Measurements from ENCODE around the gene RNU5B-1. TPM values are rescaled to one million over a fixed set of nuclear protein-coding genes. Genes with fewer than 3 reads are reported as not detected.
A peak's percentile ranks its signal among the peaks of the same experiment; 100 is the strongest.

RNU5B-1 gene
- total and polyA plus RNA-seq, 2 experiments from 2014 or later: not detected

DNA sequence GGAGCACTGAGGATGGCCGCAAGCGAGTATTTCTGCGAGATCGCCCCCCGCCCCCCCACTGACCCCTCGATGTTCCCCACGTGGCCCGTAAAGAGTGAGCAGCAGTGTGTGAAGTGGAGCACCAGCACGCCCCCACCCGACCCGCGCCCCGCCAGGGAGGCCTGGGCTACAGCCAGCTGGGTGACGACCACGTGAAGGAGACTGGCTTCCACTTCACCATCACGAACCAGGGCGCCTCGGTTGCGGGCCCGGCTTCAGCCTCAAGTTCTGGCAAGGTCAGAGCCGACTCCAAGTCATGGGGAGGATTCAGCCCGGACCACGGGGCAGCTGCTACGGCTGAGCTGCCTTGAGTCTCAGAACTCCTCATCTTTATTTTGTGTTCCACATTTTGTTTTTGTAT, 2.4 kb upstream of the RNU5B-1 start:
- Histone ChIP-seq H4K20me1 (ENCODE audit: insufficient read depth) (no peaks in the 10 kb centered on the region), H3K79me2 (ENCODE audit: insufficient read depth) (no peaks in the 10 kb centered on the region), H3K9me3 (ENCODE audit: low read depth) (no peaks in the 10 kb centered on the region), H3K4me1 (ENCODE audit: insufficient read depth) (peaks cover 10% of the 10 kb centered on the region), H3K36me3 (ENCODE audit: low read depth) (no peaks in the 10 kb centered on the region), H2AFZ (no peak overlapping the region), H3K9ac (no peak overlapping the region), H3F3A (ENCODE audit: insufficient read depth) (peaks cover 28% of the 10 kb centered on the region), H3K27ac (no peak overlapping the region), H3K4me2 (ENCODE audit: unreplicated experiment) (no peak overlapping the region), H3K9me2 (ENCODE audit: insufficient read depth) (no peaks in the 10 kb centered on the region), H3K4me3 (no peak overlapping the region), H3K27me3 (replicated peaks; ENCODE audit: insufficient read depth) (no peaks in the 10 kb centered on the region)
- TF ChIP-seq EZH2 (IDR thresholded peaks at IDR 0.05; ENCODE audit: insufficient read depth, poor library complexity, severe bottlenecking) (no peak), EZH2phosphoT487 (IDR thresholded peaks at IDR 0.05; ENCODE audit: insufficient read depth, low read depth) (no peak)
- DNase-seq: no peak
- in situ Hi-C loops (cut with MboI): no loop called here
- 70 to 82% methylated on average over 18 to 24 of the region's 24 CpGs for WGBS, 2 experiments (ENCODE audit: low coverage in 1 of 2, low lambda C conversion rate in 2 of 2, missing lambda C conversion rate in 2 of 2)

DNA sequence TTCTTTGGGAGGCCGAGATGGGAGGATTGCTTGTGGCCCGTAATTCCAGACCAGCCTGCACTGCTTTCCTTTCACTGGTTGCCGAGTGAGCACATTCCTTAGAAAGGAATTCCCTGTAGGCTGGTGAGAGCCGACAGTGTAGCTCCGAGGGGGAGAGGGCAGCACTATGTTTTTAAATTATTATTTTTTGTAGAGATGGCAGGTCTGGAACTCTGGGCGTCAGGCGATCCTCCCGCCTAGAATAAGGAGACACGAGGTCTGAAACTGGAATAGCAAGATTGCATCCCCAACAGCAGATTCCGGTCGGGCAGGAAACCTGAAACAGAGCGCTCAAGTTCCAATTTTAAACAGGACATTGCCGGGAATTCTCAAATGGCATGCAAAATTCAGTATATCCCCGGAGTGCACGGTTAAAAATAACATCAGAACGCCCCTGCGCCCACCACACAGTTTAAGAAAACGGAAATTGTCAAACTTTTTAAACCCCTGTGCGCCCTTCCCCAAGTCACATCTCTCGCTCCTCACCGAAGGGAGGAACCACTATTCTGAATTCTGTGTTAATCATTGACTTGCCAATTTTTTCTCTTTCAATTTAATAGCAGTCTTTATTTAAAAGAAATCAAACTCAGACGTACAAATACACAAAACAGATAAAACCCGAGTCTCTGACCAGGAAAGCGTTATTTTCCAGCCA, 643 bp upstream of the RNU5B-1 start:
- H3F3A ChIP-seq (ENCODE audit: insufficient read depth): peaks cover 23% of the 10 kb centered on the region
- H3K9me2 ChIP-seq (ENCODE audit: insufficient read depth): no peaks in the 10 kb centered on the region
- H3K4me3 ChIP-seq: peak overlapping the region; percentile 74
- H3K79me2 ChIP-seq (ENCODE audit: insufficient read depth): no peaks in the 10 kb centered on the region
- H3K4me2 ChIP-seq (ENCODE audit: unreplicated experiment): peak overlapping the region; percentile 97
- H3K9me3 ChIP-seq (ENCODE audit: low read depth): no peaks in the 10 kb centered on the region
- H3K9ac ChIP-seq: peak overlapping the region; percentile 87
- peaks cover 5% of the 10 kb centered on the region; the same call in 1 of the 2 replicates for H3K4me1 ChIP-seq (ENCODE audit: insufficient read depth)
- in situ Hi-C loops (cut with MboI): no loop called here
- peak; percentile 72 for DNase-seq
- no peaks in the 10 kb centered on the region for H3K27me3 ChIP-seq (replicated peaks; ENCODE audit: insufficient read depth)
- 1 to 2% methylated on average over 24 of the region's 24 CpGs for WGBS, 2 experiments (ENCODE audit: low coverage in 1 of 2, low lambda C conversion rate in 2 of 2, missing lambda C conversion rate in 2 of 2)
- H3K27ac ChIP-seq: peak overlapping the region; percentile 84
- no peak for TF ChIP-seq EZH2 (IDR thresholded peaks at IDR 0.05; ENCODE audit: insufficient read depth, poor library complexity, severe bottlenecking)
- H3K36me3 ChIP-seq (ENCODE audit: low read depth): no peaks in the 10 kb centered on the region
- peak overlapping the region; percentile 98 for H2AFZ ChIP-seq
- no peaks in the 10 kb centered on the region for H4K20me1 ChIP-seq (ENCODE audit: insufficient read depth)

DNA sequence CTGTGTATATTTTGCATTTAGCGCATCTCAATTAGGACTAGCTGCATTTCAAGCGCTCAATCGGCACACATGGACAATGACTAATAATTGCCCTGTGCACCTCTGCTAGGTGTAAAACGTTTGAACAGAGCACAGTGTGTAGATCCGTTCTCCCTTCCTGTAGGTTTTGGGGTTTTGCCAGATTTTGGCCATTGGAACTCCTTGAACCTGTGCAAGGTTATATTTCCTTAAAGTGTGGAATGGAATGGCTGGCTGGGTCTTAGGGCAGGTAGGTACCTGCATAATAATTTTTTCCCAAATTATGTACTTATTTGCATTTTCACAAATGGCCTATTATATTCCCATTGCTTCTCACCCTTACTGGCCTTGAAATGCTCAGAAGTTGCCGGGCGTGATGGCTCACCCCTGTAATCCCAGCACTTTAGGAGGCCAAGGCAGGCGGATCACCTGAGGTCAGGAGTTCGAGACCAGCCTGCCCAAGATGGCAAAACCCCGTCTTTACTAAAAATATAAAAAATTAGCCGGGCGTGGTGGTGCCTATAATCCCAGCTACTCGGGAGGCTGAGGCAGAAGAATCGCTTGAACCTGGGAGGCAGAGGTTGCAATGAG, 777 bp downstream of the RNU5B-1 start:
- in situ Hi-C loops (cut with MboI): no loop called here
- Histone ChIP-seq H3K27ac (peak overlapping the region; percentile 84), H3K27me3 (replicated peaks; ENCODE audit: insufficient read depth) (no peaks in the 10 kb centered on the region), H3K9me3 (ENCODE audit: low read depth) (no peaks in the 10 kb centered on the region), H4K20me1 (ENCODE audit: insufficient read depth) (no peaks in the 10 kb centered on the region), H3K9ac (no peak overlapping the region), H3K9me2 (ENCODE audit: insufficient read depth) (no peaks in the 10 kb centered on the region), H3K4me1 (ENCODE audit: insufficient read depth) (peaks cover 5% of the 10 kb centered on the region; the same call in 1 of the 2 replicates), H3K79me2 (ENCODE audit: insufficient read depth) (no peaks in the 10 kb centered on the region), H3K4me2 (ENCODE audit: unreplicated experiment) (no peak overlapping the region), H2AFZ (no peak overlapping the region), H3F3A (ENCODE audit: insufficient read depth) (peaks cover 23% of the 10 kb centered on the region), H3K36me3 (ENCODE audit: low read depth) (no peaks in the 10 kb centered on the region), H3K4me3 (0 out of 2 replicates have a peak overlapping the region, but pooled peaks have one; percentile 1)
- no peak for DNase-seq
- 38 to 41% methylated on average over 14 of the region's 14 CpGs for WGBS, 2 experiments (ENCODE audit: low coverage in 1 of 2, low lambda C conversion rate in 2 of 2, missing lambda C conversion rate in 2 of 2)
- no peak for TF ChIP-seq EZH2phosphoT487 (IDR thresholded peaks at IDR 0.05; ENCODE audit: insufficient read depth, low read depth)
- no peak for TF ChIP-seq EZH2 (IDR thresholded peaks at IDR 0.05; ENCODE audit: insufficient read depth, poor library complexity, severe bottlenecking)

DNA sequence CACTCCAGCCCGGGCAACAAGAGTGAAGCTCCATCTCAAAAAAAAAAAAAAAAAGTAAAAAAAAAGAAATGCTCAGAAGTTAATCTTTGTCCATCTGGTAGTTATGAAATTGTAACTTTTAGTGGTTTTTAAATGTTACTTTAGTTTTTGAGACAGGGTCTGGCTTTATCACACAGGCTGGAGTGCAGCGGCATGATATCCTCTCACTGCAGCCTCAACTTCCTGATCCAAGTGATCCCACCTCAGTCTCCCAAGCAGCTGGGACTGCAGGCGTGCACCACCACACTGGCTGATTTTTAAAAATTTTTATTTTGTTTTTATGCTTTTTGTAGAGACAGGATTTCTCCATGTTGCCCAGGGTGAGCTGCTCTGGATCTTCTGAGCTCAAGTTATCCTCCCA, 1.3 kb downstream of the RNU5B-1 start:
- in situ Hi-C loops (cut with MboI): no loop called here
- H3K4me3 ChIP-seq: no peak overlapping the region

More for the DNA sequence above, 1.3 kb downstream of the RNU5B-1 start:
- H3K9me3 ChIP-seq (ENCODE audit: low read depth): no peaks in the 10 kb centered on the region
- WGBS, 2 experiments (ENCODE audit: low coverage in 1 of 2, low lambda C conversion rate in 2 of 2, missing lambda C conversion rate in 2 of 2): 80% methylated on average over 3 of the region's 3 CpGs
- H3K36me3 ChIP-seq (ENCODE audit: low read depth): no peaks in the 10 kb centered on the region
- H3K9ac ChIP-seq: no peak overlapping the region
- H3F3A ChIP-seq (ENCODE audit: insufficient read depth): peaks cover 23% of the 10 kb centered on the region
- TF ChIP-seq EZH2 (IDR thresholded peaks at IDR 0.05; ENCODE audit: insufficient read depth, poor library complexity, severe bottlenecking) (no peak), EZH2phosphoT487 (IDR thresholded peaks at IDR 0.05; ENCODE audit: insufficient read depth, low read depth) (no peak)
- H3K9me2 ChIP-seq (ENCODE audit: insufficient read depth): no peaks in the 10 kb centered on the region
- no peak overlapping the region for H2AFZ ChIP-seq
- no peaks in the 10 kb centered on the region for H3K27me3 ChIP-seq (replicated peaks; ENCODE audit: insufficient read depth)
- H3K4me2 ChIP-seq (ENCODE audit: unreplicated experiment): no peak overlapping the region
- no peak for DNase-seq
- no peaks in the 10 kb centered on the region for H4K20me1 ChIP-seq (ENCODE audit: insufficient read depth)
- H3K4me1 ChIP-seq (ENCODE audit: insufficient read depth): peaks cover 5% of the 10 kb centered on the region; the same call in 1 of the 2 replicates
- H3K27ac ChIP-seq: no peak overlapping the region
- no peaks in the 10 kb centered on the region for H3K79me2 ChIP-seq (ENCODE audit: insufficient read depth)
